Kasumi-1 (cell line): ENCODE data around the gene MIPEP.

ENCODE experiments used
- DNase-seq, 2 experiments: peaks; one replicate each; lab custom pipeline; 2025; lab: John Stamatoyannopoulos, UW

MIPEP gene

GRCh38 chr13:23810685-23811240, 78.4 kb downstream of the MIPEP start:
- DNase-seq: peak in 1 of 2 experiments; percentile 0

- no peak for DNase-seq
Observed at GRCh38 chr13:23808803-23809202, 80.4 kb downstream of the MIPEP start.

- DNase-seq: no peak
Observed at GRCh38 chr13:23806874-23807526, 82.2 kb downstream of the MIPEP start.

GRCh38 chr13:23805821-23806220, 83.4 kb downstream of the MIPEP start:
- no peak for DNase-seq

- no peak for DNase-seq
Observed at GRCh38 chr13:23805122-23805521, 84.1 kb downstream of the MIPEP start.

- no peak for DNase-seq
Observed at GRCh38 chr13:23804166-23804565, 85.0 kb downstream of the MIPEP start.

GRCh38 chr13:23801141-23801540, 88.1 kb downstream of the MIPEP start:
- DNase-seq: no peak

- no peak for DNase-seq
Observed at GRCh38 chr13:23799945-23800344, 89.3 kb downstream of the MIPEP start.

GRCh38 chr13:23797276-23797903, 91.8 kb downstream of the MIPEP start:
- DNase-seq: no peak

GRCh38 chr13:23796551-23796950, 92.6 kb downstream of the MIPEP start:
- no peak for DNase-seq

GRCh38 chr13:23794267-23795161, 94.7 kb downstream of the MIPEP start:
- DNase-seq: no peak

- no peak for DNase-seq
Observed at GRCh38 chr13:23793711-23794110, 95.5 kb downstream of the MIPEP start.

- no peak for DNase-seq
Observed at GRCh38 chr13:23792680-23793079, 96.5 kb downstream of the MIPEP start.

- no peak for DNase-seq
Observed at GRCh38 chr13:23790577-23791170, 98.5 kb downstream of the MIPEP start.

- DNase-seq: no peak
Observed at GRCh38 chr13:23789576-23790346, 99.4 kb downstream of the MIPEP start.

- DNase-seq: no peak
Observed at GRCh38 chr13:23788459-23788858, 100.7 kb downstream of the MIPEP start.

- no peak for DNase-seq
Observed at GRCh38 chr13:23787464-23787863, 101.7 kb downstream of the MIPEP start.

- DNase-seq: no peak
Observed at GRCh38 chr13:23786607-23787006, 102.6 kb downstream of the MIPEP start.

- no peak for DNase-seq
Observed at GRCh38 chr13:23778879-23779278, 110.3 kb downstream of the MIPEP start.

GRCh38 chr13:23778002-23778652, 111.1 kb downstream of the MIPEP start:
- no peak for DNase-seq

GRCh38 chr13:23777575-23777870, 111.7 kb downstream of the MIPEP start:
- no peak for DNase-seq
